Astrocyte of the cerebellum (primary cell): Measurements from ENCODE around the gene NAA10.

Source experiments
- DNase-seq: peaks from one replicate; pipeline ENCODE4 v3.0.0-alpha.2; 2011; ENCODE audit warnings: low read depth
- H3K4me3 ChIP-seq: 2 replicates; pipeline ENCODE4 v1.5.1; 2011; ENCODE audit warnings: mild to moderate bottlenecking, low read depth, low read length, moderate library complexity
- in situ Hi-C: cut with HindIII; loops from 2 replicates; pipeline ENCODE4 v1.10.0; 2017; ENCODE audit warnings: low sequenced_read_pairs
- TF ChIP-seq, protein P1 (sequence below): IDR thresholded peaks from 2 replicates; pipeline ENCODE4 v1.5.1; 2012; ENCODE audit warnings: low read length, low read depth, moderate library complexity, mild to moderate bottlenecking; ENCODE audit errors: missing control alignments

Gene NAA10

DNA sequence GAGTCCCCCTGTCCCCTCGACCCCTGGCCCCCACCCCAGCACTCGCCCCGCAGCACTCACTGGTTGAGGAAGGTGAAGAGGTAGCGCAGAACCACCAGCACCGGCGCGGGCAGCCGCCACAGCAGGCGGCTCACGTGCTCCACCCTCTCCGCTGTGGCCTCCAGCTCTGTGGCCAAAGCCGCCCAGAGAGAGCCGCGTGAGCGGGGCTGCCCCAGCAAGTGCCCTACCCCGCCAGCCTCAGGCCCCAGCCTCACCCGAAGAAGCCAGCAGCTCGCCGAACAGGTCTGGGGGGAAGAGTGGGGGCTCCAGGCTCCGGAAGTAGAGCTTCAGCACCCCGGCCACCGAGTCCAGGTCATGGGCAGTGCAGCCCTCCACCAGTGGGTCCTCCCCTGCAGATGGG is 24.4 kb downstream of the NAA10 start:
- in situ Hi-C loops: no loop called here
- no peak for DNase-seq
- TF ChIP-seq, protein P1, sequence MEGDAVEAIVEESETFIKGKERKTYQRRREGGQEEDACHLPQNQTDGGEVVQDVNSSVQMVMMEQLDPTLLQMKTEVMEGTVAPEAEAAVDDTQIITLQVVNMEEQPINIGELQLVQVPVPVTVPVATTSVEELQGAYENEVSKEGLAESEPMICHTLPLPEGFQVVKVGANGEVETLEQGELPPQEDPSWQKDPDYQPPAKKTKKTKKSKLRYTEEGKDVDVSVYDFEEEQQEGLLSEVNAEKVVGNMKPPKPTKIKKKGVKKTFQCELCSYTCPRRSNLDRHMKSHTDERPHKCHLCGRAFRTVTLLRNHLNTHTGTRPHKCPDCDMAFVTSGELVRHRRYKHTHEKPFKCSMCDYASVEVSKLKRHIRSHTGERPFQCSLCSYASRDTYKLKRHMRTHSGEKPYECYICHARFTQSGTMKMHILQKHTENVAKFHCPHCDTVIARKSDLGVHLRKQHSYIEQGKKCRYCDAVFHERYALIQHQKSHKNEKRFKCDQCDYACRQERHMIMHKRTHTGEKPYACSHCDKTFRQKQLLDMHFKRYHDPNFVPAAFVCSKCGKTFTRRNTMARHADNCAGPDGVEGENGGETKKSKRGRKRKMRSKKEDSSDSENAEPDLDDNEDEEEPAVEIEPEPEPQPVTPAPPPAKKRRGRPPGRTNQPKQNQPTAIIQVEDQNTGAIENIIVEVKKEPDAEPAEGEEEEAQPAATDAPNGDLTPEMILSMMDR: no peak
- no peak overlapping the region for H3K4me3 ChIP-seq

DNA sequence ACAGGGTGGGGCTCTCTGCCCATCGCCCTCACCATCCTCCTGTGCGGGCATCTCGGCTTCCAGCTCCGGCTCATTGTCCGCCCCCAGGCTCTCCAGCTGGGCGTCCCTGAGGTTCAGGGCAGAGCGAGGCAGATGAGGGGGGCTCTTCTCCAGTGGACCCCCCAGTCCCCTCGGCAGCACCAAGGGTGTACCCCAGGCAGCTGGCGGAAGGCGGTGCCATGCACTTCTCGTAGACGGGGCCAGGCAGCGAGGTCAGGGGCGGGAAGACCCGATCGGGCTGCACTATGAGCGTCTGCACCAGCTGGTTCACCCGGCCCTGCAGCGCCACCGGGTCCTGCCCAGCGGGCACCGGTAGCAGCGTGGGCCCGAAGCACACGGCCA is 24.9 kb downstream of the NAA10 start:
- in situ Hi-C loops: no loop called here
- TF ChIP-seq, protein P1: no peak
- H3K4me3 ChIP-seq: no peak overlapping the region
- no peak for DNase-seq

DNA sequence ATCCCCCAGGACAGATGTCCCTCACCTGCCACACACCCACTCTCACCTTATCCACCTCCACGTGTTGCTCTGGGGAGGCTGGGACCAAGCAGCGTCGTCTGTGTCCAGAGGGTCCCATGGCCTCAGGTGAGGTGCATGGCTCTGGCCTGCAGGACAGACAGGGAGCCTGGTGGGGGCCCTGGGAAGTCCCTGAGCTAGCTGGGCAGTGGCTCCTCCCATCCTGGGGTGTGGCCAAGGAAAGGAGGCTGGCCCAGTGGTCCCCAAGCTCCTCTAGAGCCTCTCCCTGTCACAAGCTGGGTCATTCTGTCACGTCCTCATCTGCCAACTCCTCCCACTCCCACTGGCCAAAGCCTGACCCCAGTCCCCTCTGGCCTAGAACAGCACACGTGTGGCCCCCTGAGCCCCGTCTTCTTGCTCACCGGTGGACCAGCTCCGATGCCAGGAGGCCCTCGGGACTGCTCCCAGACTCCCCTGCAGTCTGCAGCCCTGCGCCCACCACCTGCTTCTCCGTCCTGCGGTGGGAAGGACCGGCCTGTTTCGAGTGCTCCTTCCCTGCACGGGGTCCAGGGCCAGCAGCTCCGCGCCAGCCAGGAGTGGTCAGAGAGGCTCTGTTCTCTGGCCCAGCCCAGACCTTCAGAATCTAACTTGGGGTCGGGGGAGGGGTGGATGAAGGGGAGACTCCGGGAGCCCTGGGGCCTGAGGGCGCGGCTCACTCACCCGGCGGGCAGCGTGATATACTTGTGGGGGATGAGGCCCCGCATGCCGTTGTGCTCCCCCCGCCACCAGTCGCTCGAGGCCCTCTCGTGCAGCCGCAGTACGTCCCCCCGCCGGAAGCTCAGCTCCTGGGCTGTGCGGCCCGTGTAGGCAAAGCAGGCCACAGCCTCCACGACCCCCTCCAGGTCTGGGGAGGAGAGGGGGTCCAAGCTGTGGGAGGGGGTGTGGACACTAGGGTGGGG is 25.5 kb downstream of the NAA10 start:
- no peak overlapping the region for H3K4me3 ChIP-seq
- in situ Hi-C loops: no loop called here
- DNase-seq: no peak
- TF ChIP-seq, protein P1: no peak

DNA sequence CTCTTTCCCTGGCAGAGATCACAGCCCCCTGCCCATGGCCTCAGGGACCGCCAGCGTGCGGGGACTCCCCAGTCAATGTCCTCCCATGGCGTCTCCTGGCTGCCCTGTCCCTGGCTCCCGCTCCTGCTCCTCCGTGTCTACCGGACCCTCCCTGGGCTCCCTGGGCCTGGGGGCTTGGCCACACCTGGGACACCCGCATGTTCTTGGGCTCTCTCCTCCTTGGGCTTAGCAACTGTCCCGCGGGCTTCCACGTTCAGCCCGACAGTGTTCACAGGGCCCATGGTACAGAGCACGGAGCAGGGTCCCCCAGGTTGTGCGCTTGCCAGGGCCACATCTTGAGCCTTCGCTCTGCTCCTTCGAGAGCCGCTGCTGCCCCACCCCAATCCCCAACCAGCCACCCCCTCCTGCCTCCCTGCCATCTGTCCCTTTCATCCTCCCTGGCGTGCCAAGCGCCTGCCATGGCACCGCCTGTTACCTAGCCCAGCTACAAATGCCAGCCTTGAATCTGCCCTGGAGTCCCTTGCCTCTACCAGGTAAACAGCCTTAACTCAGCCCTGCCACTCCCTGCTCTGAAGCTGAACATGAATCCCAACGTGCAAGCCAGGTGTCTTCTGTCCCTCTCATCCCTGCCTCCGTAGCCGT is 26.5 kb downstream of the NAA10 start:
- in situ Hi-C loops: no loop called here
- H3K4me3 ChIP-seq: no peak overlapping the region
- no peak for DNase-seq
- TF ChIP-seq, protein P1: no peak

DNA sequence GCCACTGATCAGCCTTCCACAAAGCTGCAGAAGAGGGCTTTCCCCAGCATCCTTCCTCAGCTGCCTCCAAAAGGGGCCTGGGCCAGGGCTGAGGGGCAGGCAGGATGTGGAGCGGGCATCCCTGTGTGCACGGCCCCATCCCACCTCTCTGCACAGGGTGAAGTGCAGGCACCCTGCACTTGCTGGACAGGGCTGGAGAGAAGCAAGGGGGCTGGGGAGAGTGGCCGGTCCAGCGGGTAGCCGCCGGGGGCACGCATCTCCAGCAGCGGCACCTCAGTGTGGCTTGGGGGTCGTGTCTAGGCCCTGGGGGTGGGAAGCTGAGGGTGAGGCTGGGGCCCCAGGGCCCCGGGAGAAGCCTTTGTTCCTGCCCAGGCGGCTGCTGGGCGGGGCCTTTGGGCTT is 27.4 kb downstream of the NAA10 start:
- in situ Hi-C loops: no loop called here
- TF ChIP-seq, protein P1: no peak
- H3K4me3 ChIP-seq: no peak overlapping the region
- no peak for DNase-seq

DNA sequence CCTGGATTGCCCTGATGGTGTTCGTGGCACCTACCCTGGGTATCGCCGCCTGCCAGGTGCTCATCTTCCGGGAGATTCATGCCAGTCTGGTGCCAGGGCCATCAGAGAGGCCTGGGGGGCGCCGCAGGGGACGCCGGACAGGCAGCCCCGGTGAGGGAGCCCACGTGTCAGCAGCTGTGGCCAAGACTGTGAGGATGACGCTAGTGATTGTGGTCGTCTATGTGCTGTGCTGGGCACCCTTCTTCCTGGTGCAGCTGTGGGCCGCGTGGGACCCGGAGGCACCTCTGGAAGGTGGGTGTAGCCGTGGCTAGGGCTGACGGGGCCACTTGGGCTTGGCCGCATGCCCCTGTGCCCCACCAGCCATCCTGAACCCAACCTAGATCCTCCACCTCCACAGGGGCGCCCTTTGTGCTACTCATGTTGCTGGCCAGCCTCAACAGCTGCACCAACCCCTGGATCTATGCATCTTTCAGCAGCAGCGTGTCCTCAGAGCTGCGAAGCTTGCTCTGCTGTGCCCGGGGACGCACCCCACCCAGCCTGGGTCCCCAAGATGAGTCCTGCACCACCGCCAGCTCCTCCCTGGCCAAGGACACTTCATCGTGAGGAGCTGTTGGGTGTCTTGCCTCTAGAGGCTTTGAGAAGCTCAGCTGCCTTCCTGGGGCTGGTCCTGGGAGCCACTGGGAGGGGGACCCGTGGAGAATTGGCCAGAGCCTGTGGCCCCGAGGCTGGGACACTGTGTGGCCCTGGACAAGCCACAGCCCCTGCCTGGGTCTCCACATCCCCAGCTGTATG is 28.5 kb downstream of the NAA10 start:
- DNase-seq: no peak
- TF ChIP-seq, protein P1: no peak
- in situ Hi-C loops: no loop called here

More for the DNA sequence above, 28.5 kb downstream of the NAA10 start:
- no peak overlapping the region for H3K4me3 ChIP-seq
